ENCODE data around the gene TNNI3.
"Not testable (repeated sequence)": the region's sequence is repeated elsewhere in the genome, so short reads cannot be mapped to it uniquely, and the experiment has no call there.

The TNNI3 gene

GRCh38 chr19:55115446-55116065 is 42.0 kb downstream of the TNNI3 start:
- Histone ChIP-seq H3K4me2 (ENCODE audit: low read length) (peak overlapping the region; percentile 92), H3K9me3 (replicated peaks; ENCODE audit: low read length) (no peaks in the 10 kb centered on the region), H3K4me1 (ENCODE audit: control insufficient read depth, insufficient read depth, low read length) (peaks cover 27% of the 10 kb centered on the region), H3K9ac (ENCODE audit: low read depth, low read length) (peak overlapping the region; percentile 91), H3K36me3 (ENCODE audit: insufficient read depth, low read length) (peaks cover 13% of the 10 kb centered on the region), H3K4me3 (ENCODE audit: low read length) (peak overlapping the region; percentile 83), H3K27me3 (ENCODE audit: control insufficient read depth, insufficient read depth, low read length) (no peaks in the 10 kb centered on the region)

DNA sequence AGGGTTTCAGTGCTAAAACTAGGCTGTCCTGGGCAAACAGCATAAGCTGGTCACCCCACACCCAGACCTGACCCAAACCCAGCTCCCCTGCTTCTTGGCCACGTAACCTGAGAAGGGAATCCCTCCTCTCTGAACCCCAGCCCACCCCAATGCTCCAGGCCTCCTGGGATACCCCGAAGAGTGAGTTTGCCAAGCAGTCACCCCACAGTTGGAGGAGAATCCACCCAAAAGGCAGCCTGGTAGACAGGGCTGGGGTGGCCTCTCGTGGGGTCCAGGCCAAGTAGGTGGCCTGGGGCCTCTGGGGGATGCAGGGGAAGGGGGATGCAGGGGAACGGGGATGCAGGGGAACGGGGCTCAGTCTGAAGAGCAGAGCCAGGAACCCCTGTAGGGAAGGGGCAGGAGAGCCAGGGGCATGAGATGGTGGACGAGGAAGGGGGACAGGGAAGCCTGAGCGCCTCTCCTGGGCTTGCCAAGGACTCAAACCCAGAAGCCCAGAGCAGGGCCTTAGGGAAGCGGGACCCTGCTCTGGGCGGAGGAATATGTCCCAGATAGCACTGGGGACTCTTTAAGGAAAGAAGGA is 42.9 kb downstream of the TNNI3 start:
- Histone ChIP-seq H3K4me3 (ENCODE audit: low read length) (no peak overlapping the region), H3K4me1 (ENCODE audit: control insufficient read depth, insufficient read depth, low read length) (peaks cover 27% of the 10 kb centered on the region), H3K27me3 (ENCODE audit: control insufficient read depth, insufficient read depth, low read length) (no peaks in the 10 kb centered on the region), H3K9me3 (replicated peaks; ENCODE audit: low read length) (no peaks in the 10 kb centered on the region), H3K36me3 (ENCODE audit: insufficient read depth, low read length) (peaks cover 14% of the 10 kb centered on the region), H3K9ac (ENCODE audit: low read depth, low read length) (peak overlapping the region; percentile 29), H3K4me2 (ENCODE audit: low read length) (no peak overlapping the region)

DNA sequence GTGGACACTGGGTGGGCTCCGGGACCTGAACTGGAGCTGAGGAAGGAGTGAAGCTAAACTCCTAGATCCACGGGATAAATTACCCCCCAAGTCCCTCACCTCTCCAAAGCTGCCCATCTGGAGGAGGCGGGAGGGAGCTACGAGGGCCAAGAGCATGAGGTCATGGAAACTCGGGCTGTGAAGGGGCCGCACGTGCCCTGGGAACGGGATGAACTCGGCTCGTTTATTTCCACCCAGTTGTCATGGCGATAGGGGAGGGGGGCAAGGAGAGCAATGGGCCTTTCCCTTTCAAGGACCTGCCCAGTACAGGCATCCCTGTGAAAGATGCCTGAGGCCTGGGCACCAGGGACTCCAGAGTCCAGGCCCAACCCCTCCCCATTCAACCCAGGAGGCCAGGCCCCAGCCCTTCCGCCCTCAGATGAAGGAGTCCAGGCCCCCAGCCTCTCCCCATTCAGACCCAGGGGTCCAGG is 43.9 kb downstream of the TNNI3 start:
- H3K9me3 ChIP-seq (replicated peaks; ENCODE audit: low read length), result no peaks in the 10 kb centered on the region
- peaks cover 24% of the 10 kb centered on the region for H3K4me1 ChIP-seq (ENCODE audit: control insufficient read depth, insufficient read depth, low read length)
- H3K36me3 ChIP-seq (ENCODE audit: insufficient read depth, low read length), result peaks cover 21% of the 10 kb centered on the region
- H3K27me3 ChIP-seq (ENCODE audit: control insufficient read depth, insufficient read depth, low read length), result no peaks in the 10 kb centered on the region
- H3K9ac ChIP-seq (ENCODE audit: low read depth, low read length), result peak overlapping the region; percentile 34
- peak overlapping the region; percentile 40 for H3K4me2 ChIP-seq (ENCODE audit: low read length)
- no peak overlapping the region for H3K4me3 ChIP-seq (ENCODE audit: low read length)

- Histone ChIP-seq H3K36me3 (ENCODE audit: insufficient read depth, low read length) (peaks cover 21% of the 10 kb centered on the region), H3K4me3 (ENCODE audit: low read length) (no peak overlapping the region), H3K4me1 (ENCODE audit: control insufficient read depth, insufficient read depth, low read length) (peaks cover 18% of the 10 kb centered on the region), H3K9me3 (replicated peaks; ENCODE audit: low read length) (no peaks in the 10 kb centered on the region), H3K4me2 (ENCODE audit: low read length) (no peak overlapping the region), H3K27me3 (ENCODE audit: control insufficient read depth, insufficient read depth, low read length) (no peaks in the 10 kb centered on the region), H3K9ac (ENCODE audit: low read depth, low read length) (peak overlapping the region; percentile 34)
Measured at GRCh38 chr19:55112777-55113569, 44.6 kb downstream of the TNNI3 start.

- no peak overlapping the region for H3K9ac ChIP-seq (ENCODE audit: low read depth, low read length)
- H3K27me3 ChIP-seq (ENCODE audit: control insufficient read depth, insufficient read depth, low read length), result no peaks in the 10 kb centered on the region
Measured at GRCh38 chr19:55112246-55112776, 45.2 kb downstream of the TNNI3 start.

DNA sequence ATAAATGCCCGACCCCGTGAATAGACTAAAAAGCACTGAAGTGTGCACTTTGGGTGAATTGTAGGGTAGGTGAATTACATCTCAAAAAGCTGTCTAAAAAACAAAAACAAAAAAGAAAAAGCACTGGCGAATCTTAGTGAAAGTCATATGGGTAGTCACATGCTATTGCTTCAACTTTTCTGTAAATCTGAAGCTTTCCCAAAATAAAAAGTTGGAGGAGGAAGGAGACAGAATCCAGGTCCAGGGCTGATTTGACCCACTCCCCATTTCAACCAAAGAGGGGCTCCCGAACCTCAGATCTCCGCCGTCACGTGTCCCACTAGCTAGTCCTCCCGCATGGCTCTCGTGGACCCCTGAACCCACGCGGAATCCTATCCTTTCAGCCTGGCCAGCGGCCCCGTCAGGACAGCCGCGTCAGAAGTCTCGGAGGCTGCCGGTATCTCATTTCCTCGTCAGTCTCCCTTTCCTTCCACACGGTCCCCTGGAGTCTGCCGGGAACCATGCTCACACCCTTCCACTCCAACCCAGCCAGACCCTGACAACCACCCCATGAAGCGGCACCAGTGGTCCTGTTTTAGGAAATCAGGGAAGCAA is 46.2 kb downstream of the TNNI3 start:
- Histone ChIP-seq H3K9me3 (replicated peaks; ENCODE audit: low read length) (no peaks in the 10 kb centered on the region), H3K36me3 (ENCODE audit: insufficient read depth, low read length) (peaks cover 21% of the 10 kb centered on the region), H3K9ac (ENCODE audit: low read depth, low read length) (no peak overlapping the region), H3K4me3 (ENCODE audit: low read length) (no peak overlapping the region), H3K27me3 (ENCODE audit: control insufficient read depth, insufficient read depth, low read length) (no peaks in the 10 kb centered on the region), H3K4me1 (ENCODE audit: control insufficient read depth, insufficient read depth, low read length) (peaks cover 18% of the 10 kb centered on the region), H3K4me2 (ENCODE audit: low read length) (no peak overlapping the region)

More at GRCh38 chr19:55112246-55112776, 45.2 kb downstream of the TNNI3 start:
- Histone ChIP-seq H3K36me3 (ENCODE audit: insufficient read depth, low read length) (peaks cover 21% of the 10 kb centered on the region), H3K4me2 (ENCODE audit: low read length) (no peak overlapping the region), H3K4me3 (ENCODE audit: low read length) (no peak overlapping the region), H3K4me1 (ENCODE audit: control insufficient read depth, insufficient read depth, low read length) (peaks cover 18% of the 10 kb centered on the region), H3K9me3 (replicated peaks; ENCODE audit: low read length) (no peaks in the 10 kb centered on the region)

- Histone ChIP-seq H3K36me3 (ENCODE audit: insufficient read depth, low read length) (peaks cover 21% of the 10 kb centered on the region), H3K4me3 (ENCODE audit: low read length) (no peak overlapping the region), H3K27me3 (ENCODE audit: control insufficient read depth, insufficient read depth, low read length) (no peaks in the 10 kb centered on the region), H3K4me2 (ENCODE audit: low read length) (no peak overlapping the region), H3K9ac (ENCODE audit: low read depth, low read length) (no peak overlapping the region), H3K9me3 (replicated peaks; ENCODE audit: low read length) (no peaks in the 10 kb centered on the region), H3K4me1 (ENCODE audit: control insufficient read depth, insufficient read depth, low read length) (peaks cover 8% of the 10 kb centered on the region)
Measured at GRCh38 chr19:55109527-55110291, 47.8 kb downstream of the TNNI3 start.

DNA sequence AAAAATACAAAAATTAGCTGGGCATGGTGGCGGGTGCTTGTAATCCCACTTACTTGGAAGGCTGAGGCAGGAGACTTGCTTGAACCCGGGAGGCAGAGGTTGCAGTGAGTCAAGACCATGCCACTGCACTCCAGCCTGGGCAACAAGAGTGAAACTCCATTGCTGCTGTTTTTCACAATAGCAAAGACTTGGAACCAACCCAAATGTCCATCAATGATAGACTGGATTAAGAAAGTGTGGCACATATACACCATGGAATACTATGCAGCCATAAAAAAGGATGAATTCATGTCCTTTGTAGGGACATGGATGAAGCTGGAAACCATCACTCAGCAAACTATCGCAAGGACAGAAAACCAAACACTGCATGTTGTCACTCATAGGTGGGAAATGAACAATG is 50.3 kb downstream of the TNNI3 start:
- H3K36me3 ChIP-seq (ENCODE audit: insufficient read depth, low read length), result peaks cover 28% of the 10 kb centered on the region
- H3K4me2 ChIP-seq (ENCODE audit: low read length); H3K9ac ChIP-seq (ENCODE audit: low read depth, low read length); H3K4me3 ChIP-seq (ENCODE audit: low read length); H3K9me3 ChIP-seq (replicated peaks; ENCODE audit: low read length); H3K27me3 ChIP-seq (ENCODE audit: control insufficient read depth, insufficient read depth, low read length); H3K4me1 ChIP-seq (ENCODE audit: control insufficient read depth, insufficient read depth, low read length): not testable (repeated sequence)

- Histone ChIP-seq H3K4me1 (ENCODE audit: control insufficient read depth, insufficient read depth, low read length) (no peaks in the 10 kb centered on the region), H3K27me3 (ENCODE audit: control insufficient read depth, insufficient read depth, low read length) (no peaks in the 10 kb centered on the region), H3K9ac (ENCODE audit: low read depth, low read length) (no peak overlapping the region), H3K4me2 (ENCODE audit: low read length) (no peak overlapping the region), H3K4me3 (ENCODE audit: low read length) (no peak overlapping the region), H3K36me3 (ENCODE audit: insufficient read depth, low read length) (peaks cover 26% of the 10 kb centered on the region), H3K9me3 (replicated peaks; ENCODE audit: low read length) (peaks cover 5% of the 10 kb centered on the region)
Measured at GRCh38 chr19:55106591-55106990, 50.9 kb downstream of the TNNI3 start.

DNA sequence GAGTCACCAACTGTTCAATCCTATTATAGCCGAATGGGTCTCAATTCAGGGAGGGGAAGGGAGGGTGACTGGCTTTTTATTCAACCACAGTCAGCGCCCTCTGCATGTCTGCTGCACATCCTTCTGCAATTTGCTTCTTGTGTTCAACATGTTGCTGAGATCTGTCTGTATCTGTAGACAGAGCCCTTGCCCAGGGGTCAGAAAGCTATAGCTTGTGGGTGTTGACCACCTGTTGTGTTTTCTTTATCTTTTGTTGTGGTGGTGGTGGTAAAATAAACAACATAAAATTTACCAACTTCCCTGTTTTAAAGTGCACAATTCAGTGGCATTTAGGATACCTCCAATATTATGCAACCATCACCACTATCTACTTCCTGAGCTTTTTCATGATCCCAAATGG is 52.3 kb downstream of the TNNI3 start:
- Histone ChIP-seq H3K4me2 (ENCODE audit: low read length) (no peak overlapping the region), H3K4me3 (ENCODE audit: low read length) (no peak overlapping the region), H3K9ac (ENCODE audit: low read depth, low read length) (no peak overlapping the region), H3K36me3 (ENCODE audit: insufficient read depth, low read length) (peaks cover 31% of the 10 kb centered on the region), H3K4me1 (ENCODE audit: control insufficient read depth, insufficient read depth, low read length) (no peaks in the 10 kb centered on the region), H3K27me3 (ENCODE audit: control insufficient read depth, insufficient read depth, low read length) (no peaks in the 10 kb centered on the region), H3K9me3 (replicated peaks; ENCODE audit: low read length) (peaks cover 5% of the 10 kb centered on the region)

DNA sequence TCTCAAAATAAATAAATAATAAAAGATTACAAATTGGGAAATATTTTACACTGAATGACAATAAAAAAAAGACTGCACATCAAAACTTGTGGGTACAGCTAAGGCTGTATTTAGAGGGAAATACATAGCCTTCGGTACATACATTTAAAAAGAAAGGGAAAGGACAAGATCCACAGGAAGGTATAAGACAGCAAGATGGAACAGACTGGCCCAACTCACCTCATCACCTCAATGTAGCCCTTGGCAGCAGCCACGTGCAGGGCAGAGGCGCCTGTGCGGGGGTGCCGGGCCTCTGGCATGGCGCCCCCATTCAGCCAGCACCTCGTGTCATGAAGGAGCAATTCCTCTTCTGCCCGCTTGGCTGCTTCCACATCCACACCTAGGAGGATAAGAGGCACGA is 54.3 kb downstream of the TNNI3 start:
- Histone ChIP-seq H3K36me3 (ENCODE audit: insufficient read depth, low read length) (peaks cover 40% of the 10 kb centered on the region), H3K9me3 (replicated peaks; ENCODE audit: low read length) (peaks cover 5% of the 10 kb centered on the region), H3K4me3 (ENCODE audit: low read length) (no peak overlapping the region), H3K27me3 (ENCODE audit: control insufficient read depth, insufficient read depth, low read length) (no peaks in the 10 kb centered on the region), H3K9ac (ENCODE audit: low read depth, low read length) (no peak overlapping the region), H3K4me2 (ENCODE audit: low read length) (no peak overlapping the region), H3K4me1 (ENCODE audit: control insufficient read depth, insufficient read depth, low read length) (no peaks in the 10 kb centered on the region)

Measured in skeletal muscle satellite cell (primary cell).